ENCODE measurements around the gene CPPED1. TPM values are rescaled to one million over a fixed set of nuclear protein-coding genes. Genes with fewer than 3 reads are reported as not detected.

CPPED1 gene
- total and polyA plus RNA-seq, 2 of the 4 experiments (the other 2 are of a cell fraction): 5.1 to 6.5 TPM

DNA sequence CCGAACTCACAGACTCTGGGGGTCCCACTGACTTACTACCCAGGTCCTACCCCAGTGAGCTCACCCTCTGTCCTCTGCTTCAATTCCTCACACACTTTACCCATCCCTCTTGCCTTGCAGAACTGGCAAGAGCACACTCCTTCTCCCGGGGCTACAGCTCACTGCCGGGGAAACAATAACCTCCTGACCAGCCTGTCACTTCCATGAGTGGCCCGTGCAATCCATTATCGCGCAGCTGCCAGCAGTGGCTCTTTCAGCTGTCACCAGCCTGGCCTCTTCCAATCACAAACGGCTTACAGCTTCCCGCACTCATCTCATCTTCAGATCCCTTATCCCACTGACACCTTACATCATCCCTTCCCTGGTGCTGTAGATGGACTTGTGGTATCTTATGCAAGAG lies 79.5 kb downstream of the CPPED1 start:
- Histone ChIP-seq H2BK20ac (ENCODE audit: low read depth, low read length) (no peak overlapping the region), H2BK15ac (ENCODE audit: low read depth, low read length) (no peak overlapping the region), H2AK9ac (replicated peaks; ENCODE audit: low read depth, low read length, poor library complexity) (no peak overlapping the region), H2AFZ (replicated peaks; ENCODE audit: low read length, poor library complexity) (no peak overlapping the region), H4K5ac (ENCODE audit: low read depth, low read length) (no peak overlapping the region), H3K79me1 (ENCODE audit: low read depth in 1 of 2, low read length in 2 of 2) (no peaks in the 10 kb centered on the region), H3K9ac (ENCODE audit: low read depth, low read length) (no peak overlapping the region), H3K4me3 (ENCODE audit: insufficient read depth, low read depth, low read length) (no peak overlapping the region), H3K27ac (ENCODE audit: insufficient read depth, low read length) (no peak overlapping the region), H2AK5ac (ENCODE audit: low read depth, low read length) (no peak overlapping the region), H3K4me1 (ENCODE audit: control insufficient read depth, insufficient read depth, low read length) (no peaks in the 10 kb centered on the region), H3K18ac (ENCODE audit: low read depth, low read length) (no peak overlapping the region), H4K91ac (ENCODE audit: insufficient read depth, low read depth, low read length) (no peak overlapping the region), H4K20me1 (ENCODE audit: insufficient read depth, low read length) (no peaks in the 10 kb centered on the region), H2BK5ac (ENCODE audit: low read depth, low read length, poor library complexity, severe bottlenecking) (no peak overlapping the region), H3K4me2 (ENCODE audit: low read depth, low read length) (no peak overlapping the region), H3K23ac (ENCODE audit: low read depth, low read length) (no peak overlapping the region), H3K14ac (replicated peaks; ENCODE audit: low read depth, low read length) (no peak overlapping the region), H3K9me3 (ENCODE audit: control insufficient read depth, insufficient read depth, low read length) (no peaks in the 10 kb centered on the region), H4K8ac (ENCODE audit: low read depth in 2 of 2, low read length in 2 of 2) (no peak overlapping the region), H3K9me1 (ENCODE audit: insufficient read depth, low read length) (no peaks in the 10 kb centered on the region), H3K4ac (ENCODE audit: low read depth, low read length) (no peak overlapping the region), H3K27me3 (ENCODE audit: control insufficient read depth, insufficient read depth, low read length) (no peaks in the 10 kb centered on the region), H2BK120ac (ENCODE audit: low read depth, low read length) (no peak overlapping the region), H3K56ac (ENCODE audit: extremely low read depth, insufficient read depth, low read length) (no peak overlapping the region), H3K36me3 (ENCODE audit: control insufficient read depth, insufficient read depth, low read length) (no peaks in the 10 kb centered on the region)
- no TSS peak for BruUV-seq (replicated peaks)
- ChIA-PET POLR2A (ENCODE audit: unreplicated experiment) (no interaction called here), CTCF (no interaction called here)
- TF ChIP-seq RCOR1 (IDR thresholded peaks at IDR 0.05; ENCODE audit: insufficient replicate concordance, low read length) (no peak), RFX5 (IDR thresholded peaks at IDR 0.05; ENCODE audit: low read depth, low read length) (no peak), CHD1 (IDR thresholded peaks at IDR 0.05; ENCODE audit: low read depth, low read length) (no peak)
- dilution Hi-C loops (cut with HindIII; ENCODE audit: low sequenced_read_pairs, unreplicated experiment) (no loop called here), intact Hi-C loops (cut with micrococcal nuclease) (no loop called here), in situ Hi-C loops (cut with MboI; ENCODE audit: low sequenced_read_pairs) (no loop called here)
- WGBS, 2 experiments (ENCODE audit: extremely low coverage in 2 of 2, insufficient read length in 1 of 2): 24% methylated on average over 3 of the region's 8 CpGs; no CpG with 5 or more reads in 1 of the 2 experiments
- DNase-seq (no peak), ATAC-seq (ENCODE audit: low read depth) (no peak)

Data from IMR-90 (cell line).